NCI-H460 (cell line): ENCODE results near the gene NACC2. TPM values are rescaled to one million over a fixed set of nuclear protein-coding genes. Genes with fewer than 3 reads are reported as not detected.

Experiments
- DNase-seq: peaks from one replicate; pipeline ENCODE4 v3.0.0-alpha.2; 2016; ENCODE audit warnings: low read depth; ENCODE audit errors: extremely low read depth
- total RNA-seq: library from RNA; depleted of rRNA; stranded (reverse); fragments of >200 nt; shearing (Covaris generic); gene quantifications from 2 replicates; pipeline ENCODE4 v1.2.3, GENCODE V29; 2014

Gene NACC2
- total RNA-seq, 1 experiment from 2014 or later: 27.0 TPM

DNA sequence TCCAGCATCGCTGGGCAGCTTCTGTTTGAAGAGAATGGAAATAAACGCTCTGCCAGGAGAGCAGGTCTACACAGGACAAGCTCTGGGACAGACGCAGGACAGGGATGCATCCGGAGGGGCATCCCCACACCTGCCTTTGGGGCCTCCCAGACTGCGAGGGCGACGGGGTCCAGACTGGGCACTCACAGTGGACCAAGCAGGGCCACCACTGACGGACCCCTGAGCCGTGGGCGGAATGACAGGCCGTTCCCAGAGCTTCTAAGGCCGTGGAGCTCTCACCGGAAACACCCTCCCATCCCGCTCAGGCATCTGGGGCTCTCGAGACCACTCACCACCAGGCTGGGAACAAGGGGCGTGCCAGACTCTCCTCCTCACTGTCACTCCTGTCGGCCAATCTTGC lies 34.1 kb upstream of the NACC2 start:
- no peak for DNase-seq

DNA sequence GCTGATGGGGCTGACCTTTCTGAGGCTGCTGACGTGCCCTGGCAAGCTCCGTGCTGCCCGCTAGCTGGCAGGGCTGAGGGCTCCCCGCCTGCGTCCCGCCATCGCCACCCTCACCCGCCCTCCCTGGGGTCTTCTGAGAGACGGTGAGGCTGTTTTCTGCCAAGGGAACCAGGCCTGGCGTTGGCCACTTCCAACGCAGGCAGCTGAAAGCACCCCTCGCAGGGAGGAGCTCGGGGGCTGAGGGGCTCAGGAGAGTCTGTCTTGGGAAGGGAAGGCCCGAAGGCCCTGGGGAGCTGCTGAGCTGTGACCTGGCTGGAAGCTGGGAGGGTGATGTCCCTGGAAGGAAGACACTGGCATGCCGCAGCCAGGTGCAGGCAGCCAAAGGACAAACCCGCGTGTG lies 33.3 kb upstream of the NACC2 start:
- no peak for DNase-seq

GRCh38 chr9:136127313-136127712 lies 32.2 kb upstream of the NACC2 start:
- no peak for DNase-seq

- no peak for DNase-seq
Measured at GRCh38 chr9:136124976-136125692, 30.0 kb upstream of the NACC2 start.

- DNase-seq: peak; percentile 57
Measured at GRCh38 chr9:136122425-136123383, 27.6 kb upstream of the NACC2 start.

DNA sequence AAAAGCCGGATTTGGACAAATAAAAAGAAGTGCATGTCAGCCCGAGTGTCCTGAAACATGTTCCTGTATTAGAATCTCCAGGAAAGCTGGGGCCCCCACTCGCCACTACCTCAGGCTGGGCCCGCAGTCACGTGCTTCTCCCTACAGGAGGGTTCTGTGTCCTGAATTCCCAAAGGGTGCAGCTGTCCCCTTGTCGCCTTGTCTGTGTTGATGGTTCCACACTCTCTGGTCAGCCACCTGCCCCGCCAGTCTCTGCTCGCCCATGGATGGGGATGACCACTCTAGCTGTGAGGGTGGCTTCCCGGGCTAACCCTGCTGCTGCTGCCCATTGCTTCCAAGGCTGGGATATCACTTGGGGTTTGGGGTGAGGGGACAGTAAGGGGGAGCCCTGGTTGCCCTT lies 26.7 kb upstream of the NACC2 start:
- DNase-seq: no peak

DNA sequence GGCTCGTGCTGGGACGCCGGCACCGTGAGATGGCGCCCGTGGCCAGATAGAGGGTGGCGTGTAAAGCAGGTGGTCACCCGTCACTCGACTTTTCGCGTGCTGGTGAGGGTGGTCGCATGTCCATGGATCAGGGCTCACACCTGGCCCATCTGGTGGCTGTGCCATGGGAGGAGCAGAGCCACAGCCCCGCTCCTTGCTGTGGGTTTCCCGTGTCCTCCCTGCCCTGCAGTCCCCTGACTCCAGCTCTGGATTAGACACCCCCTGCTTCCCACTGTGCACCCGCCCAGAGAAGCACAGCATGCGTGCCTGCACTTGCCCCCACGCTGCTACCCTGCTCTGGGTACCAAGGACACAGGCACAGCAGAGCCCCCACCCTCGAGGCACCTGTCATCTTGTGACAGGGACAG lies 25.4 kb upstream of the NACC2 start:
- no peak for DNase-seq

DNA sequence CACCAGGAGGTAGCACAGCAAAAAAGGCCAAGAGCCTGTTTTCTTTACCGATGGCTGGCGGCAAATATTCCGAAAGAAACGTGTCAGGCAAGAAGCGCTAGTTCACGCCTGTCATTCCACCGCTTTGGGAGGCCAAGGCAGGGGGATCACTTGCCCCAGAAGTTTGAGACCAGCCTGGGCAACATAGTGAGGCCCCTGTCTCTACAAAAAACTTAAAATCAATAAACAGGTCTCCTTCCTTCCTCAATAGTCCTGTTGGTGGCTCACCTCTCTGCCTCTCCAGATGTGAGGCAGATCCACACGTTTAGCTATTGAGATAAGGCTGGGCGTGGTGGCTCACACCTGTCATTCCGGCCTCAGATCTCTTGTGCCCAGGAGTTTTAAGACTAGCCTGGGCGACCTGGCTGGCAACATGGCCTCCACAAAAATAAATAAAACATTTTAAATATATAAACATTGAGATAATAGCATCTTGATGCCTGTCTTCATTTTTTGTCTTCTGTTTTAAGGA lies 24.8 kb upstream of the NACC2 start:
- DNase-seq: no peak

- DNase-seq: no peak
Measured at GRCh38 chr9:136119061-136119882, 24.2 kb upstream of the NACC2 start.

DNA sequence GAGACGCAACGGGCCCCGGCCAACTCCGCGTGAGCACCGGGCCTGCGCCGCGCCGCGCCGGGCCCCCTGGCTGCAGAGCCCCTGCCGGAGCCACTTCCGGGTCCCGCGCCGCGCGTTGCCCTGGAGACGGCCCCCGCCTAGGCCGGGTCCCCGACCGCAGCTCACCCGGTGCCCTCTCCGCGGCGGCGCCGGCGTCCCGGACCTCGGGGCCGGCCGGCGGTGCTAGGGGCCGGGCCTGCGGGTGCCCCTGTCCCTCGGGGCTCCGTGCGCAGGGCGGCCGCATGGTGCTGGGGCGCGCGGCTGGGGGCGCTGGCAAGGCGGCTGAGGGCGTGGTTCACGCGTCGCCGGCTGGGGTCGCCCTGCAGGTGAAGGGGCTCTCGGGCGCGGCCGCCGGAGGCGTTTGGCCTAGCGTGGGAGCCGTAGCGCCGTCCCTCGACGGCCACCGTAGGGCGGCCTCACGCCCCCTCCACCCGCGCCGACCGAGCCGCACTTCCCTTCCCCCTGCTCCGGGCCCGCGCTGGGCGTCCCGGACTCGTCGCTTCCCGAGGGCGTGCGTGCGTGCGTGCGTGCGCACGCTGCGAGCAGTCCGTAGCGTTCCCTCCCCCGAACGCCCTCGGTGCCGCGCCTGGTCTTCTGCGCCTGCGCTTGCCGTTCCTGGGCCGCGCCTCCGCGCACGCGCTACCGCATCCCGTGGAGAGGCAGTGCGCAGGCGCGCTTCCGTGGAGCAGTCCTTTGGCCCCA lies 23.4 kb upstream of the NACC2 start, which contains the start of gene TMEM250:
Gene TMEM250 (minus strand): TSS at position 556 of the 741 bp plus-strand sequence. CDS start 1,975 bp downstream, outside the sequence.
- DNase-seq: peak; percentile 96

DNA sequence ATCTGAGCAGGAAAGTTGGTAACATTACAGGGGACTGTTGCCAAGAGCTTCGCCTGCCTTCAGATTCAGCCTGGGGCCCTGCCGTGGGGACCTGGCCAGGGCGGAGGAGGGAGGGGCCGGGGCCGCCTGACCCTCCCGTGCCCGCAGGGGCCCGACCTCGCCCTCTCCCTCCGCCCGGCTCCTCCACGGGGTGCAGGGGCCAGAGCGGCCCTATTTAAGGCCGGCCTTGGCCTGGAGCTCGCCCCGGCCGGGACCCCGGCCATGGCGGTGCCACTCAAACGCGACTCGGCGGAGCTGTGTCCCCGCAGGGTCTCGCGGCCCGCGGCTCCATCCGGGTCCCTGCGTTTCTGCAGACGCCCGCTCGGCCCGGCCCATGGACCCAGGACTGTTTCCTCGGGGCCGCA lies 22.8 kb upstream of the NACC2 start:
- no peak for DNase-seq

GRCh38 chr9:136117291-136117915 lies 22.3 kb upstream of the NACC2 start:
- DNase-seq: no peak

DNA sequence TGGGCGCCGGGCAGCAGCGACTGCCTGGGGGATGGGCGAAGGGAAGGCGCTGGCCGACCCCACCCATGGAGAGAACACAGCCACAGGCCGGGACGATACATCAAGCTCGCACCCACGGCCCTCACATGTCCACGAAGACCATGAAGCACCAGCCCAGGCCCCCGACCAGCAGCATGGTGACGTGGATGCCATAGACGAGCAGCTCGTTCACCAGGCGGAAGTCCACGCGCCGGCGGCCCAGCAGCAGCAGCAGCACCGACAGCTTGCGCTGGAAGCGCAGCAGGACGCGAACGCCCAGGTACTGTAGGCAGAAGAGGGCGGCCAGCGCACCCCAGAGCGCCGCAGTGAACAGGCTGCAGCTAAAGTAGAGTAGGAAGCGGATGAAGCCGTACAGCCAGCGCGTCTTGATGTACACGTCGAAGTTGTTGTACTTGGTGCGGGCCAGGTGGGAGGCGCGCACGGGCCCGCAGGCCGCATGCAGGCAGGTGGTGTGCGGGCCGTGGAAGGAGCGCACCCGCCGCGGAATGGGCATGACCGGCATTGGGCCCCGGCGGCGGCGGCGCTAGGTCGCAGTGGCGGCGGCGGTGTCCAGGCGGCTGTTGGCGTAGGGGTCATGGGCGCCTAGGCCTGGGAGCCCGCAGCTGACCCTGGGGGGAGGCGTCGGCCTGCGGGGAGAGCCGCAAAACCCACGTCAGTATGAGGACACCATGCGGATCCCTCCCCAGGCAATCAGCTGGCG lies 21.4 kb upstream of the NACC2 start:
- DNase-seq: no peak

- no peak for DNase-seq
Measured at GRCh38 chr9:136115641-136116359, 20.7 kb upstream of the NACC2 start.

DNA sequence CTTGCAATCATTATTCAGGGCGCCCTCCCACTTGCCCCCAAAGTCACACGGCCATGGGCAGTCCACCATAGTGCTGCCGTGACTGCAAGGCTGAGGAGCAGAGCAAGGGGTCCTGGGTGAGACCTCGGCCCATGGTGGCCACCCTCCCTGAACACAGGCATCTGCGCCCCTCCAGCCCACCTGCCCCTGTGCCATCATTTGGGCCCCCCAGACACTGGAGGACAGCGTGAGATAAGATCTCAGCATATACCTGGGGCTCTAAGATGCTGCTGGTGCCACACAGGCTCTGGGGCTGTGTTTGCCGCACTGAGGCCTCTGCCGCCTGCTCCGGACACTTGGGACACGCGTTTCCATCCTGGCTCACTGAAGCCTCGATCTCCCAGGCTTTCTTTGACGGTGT lies 20.1 kb upstream of the NACC2 start:
- no peak for DNase-seq

DNA sequence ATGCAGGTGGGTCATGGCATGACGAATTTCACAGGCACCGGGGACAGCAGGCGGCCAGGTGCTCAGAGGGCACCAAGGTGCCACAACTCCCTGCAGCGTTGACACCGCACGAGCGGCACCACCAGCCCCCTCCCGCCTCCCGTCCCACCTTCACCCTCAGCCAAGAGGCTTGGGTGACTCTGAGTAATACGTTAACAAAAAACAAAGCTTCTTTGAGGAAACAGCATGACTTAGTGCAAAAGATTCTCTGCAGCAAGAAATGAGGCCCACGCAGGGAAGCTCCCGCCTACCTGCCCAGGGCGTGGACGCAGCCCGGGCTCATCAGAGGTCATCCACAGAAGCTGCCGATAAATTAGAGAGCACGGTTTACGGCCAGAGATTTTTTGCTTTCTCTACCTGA lies 19.5 kb upstream of the NACC2 start:
- DNase-seq: no peak

DNA sequence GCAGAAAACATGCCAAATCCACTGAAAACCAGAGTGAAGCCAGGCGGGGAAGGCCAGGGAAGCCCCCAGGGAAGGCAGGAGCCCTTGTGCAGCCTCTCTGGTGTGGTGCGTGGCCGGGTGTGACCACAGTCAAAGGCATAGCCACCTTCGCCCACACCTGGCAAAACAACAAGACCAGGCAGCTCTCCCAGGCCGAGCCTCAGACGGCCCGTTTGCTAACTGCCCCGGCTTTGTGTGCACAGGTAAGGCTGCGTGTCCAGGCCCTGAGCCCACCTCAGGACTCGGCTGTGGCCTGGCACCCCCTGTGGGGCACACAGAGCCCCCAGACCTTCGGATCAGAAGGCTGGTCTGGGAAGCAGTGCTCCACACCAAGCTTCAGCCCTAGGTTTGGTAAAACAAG lies 17.5 kb upstream of the NACC2 start:
- DNase-seq: no peak

DNA sequence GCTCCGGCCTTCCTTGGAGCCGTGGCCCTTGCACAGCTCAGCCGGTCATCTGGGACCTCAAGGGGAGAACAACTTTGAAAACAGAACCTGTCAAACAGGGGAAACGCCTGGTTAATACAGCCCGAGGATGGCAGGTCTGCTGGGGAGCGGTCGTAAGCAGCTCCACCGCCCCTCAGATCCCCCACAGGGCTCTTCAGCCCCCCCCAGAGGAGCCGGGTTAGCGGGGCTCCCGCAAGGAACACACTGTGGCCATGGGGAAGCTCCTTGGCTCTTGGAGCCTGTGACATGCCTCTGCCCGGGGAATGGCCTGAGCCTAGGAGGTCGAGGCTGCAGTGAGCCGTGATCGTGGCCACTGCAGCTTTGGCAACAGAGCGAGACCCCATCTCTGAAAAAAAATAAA lies 16.8 kb upstream of the NACC2 start:
- no peak for DNase-seq
